ENCODE data around the gene TMPRSS12. TPM values are rescaled to one million over a fixed set of nuclear protein-coding genes. Genes with fewer than 3 reads are reported as not detected.

Gene TMPRSS12
- total and polyA plus RNA-seq, 9 of the 15 experiments (the other 6 are each of a cell fraction or from before 2014, with no cell fraction given): 0.04 TPM; not detected in 8

DNA sequence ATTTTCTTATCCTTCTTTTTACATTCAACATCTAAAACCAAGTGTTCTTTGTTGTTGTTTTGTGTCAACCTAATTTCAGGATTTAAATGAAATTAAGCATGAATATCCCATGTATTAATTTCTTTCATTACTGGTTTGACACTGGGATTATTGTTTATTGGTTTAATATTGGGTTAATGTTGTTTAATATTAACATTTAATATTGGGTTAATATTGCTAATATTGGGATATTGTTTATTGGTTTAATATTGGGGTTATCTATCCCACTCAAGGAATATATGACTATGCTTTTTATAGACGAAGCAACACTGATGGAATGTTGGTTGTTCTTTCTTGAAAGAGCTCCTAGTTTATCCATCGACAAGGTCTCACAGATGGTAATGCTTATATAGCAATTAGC lies 45.9 kb downstream of the TMPRSS12 start:
- H3K79me2 ChIP-seq (ENCODE audit: control insufficient read depth, insufficient read depth, low read length): no peaks in the 10 kb centered on the region
- no peaks in the 10 kb centered on the region for H3K27me3 ChIP-seq (ENCODE audit: control insufficient read depth in 2 of 2, insufficient read depth in 2 of 2, low read length in 2 of 2)
- H3K4me2 ChIP-seq (ENCODE audit: insufficient read depth, low read length): no peak overlapping the region
- no peaks in the 10 kb centered on the region for H3K9me1 ChIP-seq (ENCODE audit: control insufficient read depth, insufficient read depth, low read length)
- no TSS peak for BruUV-seq (replicated peaks)
- H3K36me3 ChIP-seq (ENCODE audit: control insufficient read depth, insufficient read depth, low read length): no peaks in the 10 kb centered on the region
- no peak overlapping the region for H3K4me3 ChIP-seq
- no peak overlapping the region for H2AFZ ChIP-seq (ENCODE audit: low read depth, low read length)
- no peak overlapping the region for H3K9ac ChIP-seq (ENCODE audit: insufficient read depth in 1 of 2, low read depth in 2 of 2, low read length in 2 of 2)
- no peaks in the 10 kb centered on the region for H3K9me3 ChIP-seq (replicated peaks; ENCODE audit: control insufficient read depth, insufficient read depth, low read depth, low read length)
- DNase-seq (ENCODE audit: extremely low read depth in 1 of 4, low spot score in 3 of 4) (no peak), FAIRE-seq (no peak), ATAC-seq (no peak)
- in situ Hi-C loops (cut with MboI): no loop called here
- CTCF ChIA-PET (ENCODE audit: low intra/inter-chr PET ratio): no interaction called here
- WGBS (ENCODE audit: insufficient coverage, low coverage, missing lambda C conversion rate): 20% methylated on average over 2 of the region's 2 CpGs
- TF ChIP-seq ZNF263 (CRISPR knock-in tag; IDR thresholded peaks at IDR 0.05; ENCODE audit: borderline replicate concordance) (no peak), DACH1 (IDR thresholded peaks at IDR 0.05; ENCODE audit: partially characterized antibody) (peak; percentile 73)
- POLR2A ChIA-PET: interaction anchor here (1.0 to 1.5 kb wide), 3 partner anchors 9 to 13 kb away, joined by 4 to 7 read pairs (median 4); no protein-coding TSS in a partner anchor
- intact Hi-C loops (cut with micrococcal nuclease): no loop called here
- no peaks in the 10 kb centered on the region for H3K4me1 ChIP-seq (replicated peaks in 1 of 2; ENCODE audit: control insufficient read depth in 2 of 2, insufficient read depth in 2 of 2, low read length in 2 of 2)
- H3K27ac ChIP-seq (ENCODE audit: extremely low read depth, low read depth, low read length): no peak overlapping the region
- no peaks in the 10 kb centered on the region for H4K20me1 ChIP-seq (replicated peaks; ENCODE audit: control insufficient read depth, insufficient read depth, low read length)

DNA sequence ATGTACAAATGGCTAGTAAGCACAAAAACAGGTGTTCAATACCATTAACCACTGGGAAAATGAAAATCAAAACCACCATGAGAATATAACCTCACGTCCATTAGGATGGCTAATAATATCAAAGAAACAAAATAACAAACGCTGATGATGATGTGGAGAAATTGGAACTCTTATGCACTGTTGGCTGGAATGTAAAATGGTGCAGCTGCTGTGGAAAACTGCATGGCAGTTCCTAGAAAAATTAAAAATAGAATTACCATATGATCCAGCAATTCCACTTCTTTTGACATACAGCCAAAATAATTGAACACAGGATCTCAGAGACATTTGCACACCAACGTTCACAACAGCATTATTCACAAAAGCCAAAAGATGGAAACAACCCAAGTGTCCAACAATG lies 51.5 kb downstream of the TMPRSS12 start:
- H3K27ac ChIP-seq (ENCODE audit: extremely low read depth, low read depth, low read length): no peak overlapping the region
- DNase-seq (ENCODE audit: extremely low read depth in 1 of 4, low spot score in 3 of 4) (no peak), FAIRE-seq (no peak), ATAC-seq (no peak)
- no peaks in the 10 kb centered on the region for H3K79me2 ChIP-seq (ENCODE audit: control insufficient read depth, insufficient read depth, low read length)
- H3K9me3 ChIP-seq (replicated peaks; ENCODE audit: control insufficient read depth, insufficient read depth, low read depth, low read length): no peaks in the 10 kb centered on the region
- POLR2A ChIA-PET: no interaction called here
- H3K36me3 ChIP-seq (ENCODE audit: control insufficient read depth, insufficient read depth, low read length): no peaks in the 10 kb centered on the region
- no peak overlapping the region for H3K9ac ChIP-seq (ENCODE audit: insufficient read depth in 1 of 2, low read depth in 2 of 2, low read length in 2 of 2)
- H4K20me1 ChIP-seq (replicated peaks; ENCODE audit: control insufficient read depth, insufficient read depth, low read length): no peaks in the 10 kb centered on the region
- no peaks in the 10 kb centered on the region for H3K9me1 ChIP-seq (ENCODE audit: control insufficient read depth, insufficient read depth, low read length)
- intact Hi-C loops (cut with micrococcal nuclease): no loop called here
- H2AFZ ChIP-seq (ENCODE audit: low read depth, low read length): no peak overlapping the region
- in situ Hi-C loops (cut with MboI): no loop called here
- CTCF ChIA-PET (ENCODE audit: low intra/inter-chr PET ratio): no interaction called here
- no peak overlapping the region for H3K4me2 ChIP-seq (ENCODE audit: insufficient read depth, low read length)
- no TSS peak for BruUV-seq (replicated peaks)
- no peak for TF ChIP-seq HNRNPUL1 (IDR thresholded peaks at IDR 0.05; ENCODE audit: low read length)
- no peak for TF ChIP-seq HMG20A (CRISPR knock-in tag; conservative IDR thresholded peaks at IDR 0.05)
- no peak for TF ChIP-seq RBM14 (IDR thresholded peaks at IDR 0.05; ENCODE audit: borderline replicate concordance, insufficient read depth, low read depth, low read length)
- no peak for TF ChIP-seq TCF7 (IDR thresholded peaks at IDR 0.05; ENCODE audit: borderline replicate concordance)
- TF ChIP-seq RNF2 (IDR thresholded peaks at IDR 0.05): no peak
- no peak for TF ChIP-seq YY1 (IDR thresholded peaks at IDR 0.05; ENCODE audit: borderline replicate concordance in 1 of 3, control insufficient read depth in 1 of 3, extremely low read depth in 1 of 3, insufficient read depth in 3 of 3, insufficient read length in 1 of 3, insufficient replicate concordance in 2 of 3, low read depth in 1 of 3, low read length in 2 of 3)
- TF ChIP-seq ZNF551 (CRISPR knock-in tag; IDR thresholded peaks at IDR 0.05): no peak
- TF ChIP-seq, protein P1, sequence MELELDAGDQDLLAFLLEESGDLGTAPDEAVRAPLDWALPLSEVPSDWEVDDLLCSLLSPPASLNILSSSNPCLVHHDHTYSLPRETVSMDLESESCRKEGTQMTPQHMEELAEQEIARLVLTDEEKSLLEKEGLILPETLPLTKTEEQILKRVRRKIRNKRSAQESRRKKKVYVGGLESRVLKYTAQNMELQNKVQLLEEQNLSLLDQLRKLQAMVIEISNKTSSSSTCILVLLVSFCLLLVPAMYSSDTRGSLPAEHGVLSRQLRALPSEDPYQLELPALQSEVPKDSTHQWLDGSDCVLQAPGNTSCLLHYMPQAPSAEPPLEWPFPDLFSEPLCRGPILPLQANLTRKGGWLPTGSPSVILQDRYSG (tag; conservative IDR thresholded peaks at IDR 0.05; ENCODE audit: low read depth): no peak
- TF ChIP-seq, protein P2, sequence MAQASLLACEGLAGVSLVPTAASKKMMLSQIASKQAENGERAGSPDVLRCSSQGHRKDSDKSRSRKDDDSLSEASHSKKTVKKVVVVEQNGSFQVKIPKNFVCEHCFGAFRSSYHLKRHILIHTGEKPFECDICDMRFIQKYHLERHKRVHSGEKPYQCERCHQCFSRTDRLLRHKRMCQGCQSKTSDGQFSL (CRISPR knock-in tag; IDR thresholded peaks at IDR 0.05): no peak
- TF ChIP-seq, protein P2 (tag; IDR thresholded peaks at IDR 0.05): no peak
- TF ChIP-seq SRSF3 (IDR thresholded peaks at IDR 0.05; ENCODE audit: insufficient read depth, low read length): no peak
- no peak for TF ChIP-seq ZNF3 (CRISPR knock-in tag; IDR thresholded peaks at IDR 0.05)
- no peaks in the 10 kb centered on the region for H3K27me3 ChIP-seq (ENCODE audit: control insufficient read depth in 2 of 2, insufficient read depth in 2 of 2, low read length in 2 of 2)
- no peak overlapping the region for H3K4me3 ChIP-seq
- H3K4me1 ChIP-seq (replicated peaks in 1 of 2; ENCODE audit: control insufficient read depth in 2 of 2, insufficient read depth in 2 of 2, low read length in 2 of 2): no peaks in the 10 kb centered on the region
- 12% methylated on average over 3 of the region's 3 CpGs for WGBS (ENCODE audit: insufficient coverage, low coverage, missing lambda C conversion rate)
